22Rv1 (cell line): Measurements from ENCODE around the gene ATP9A.

Source experiments
- CTCF ChIP-seq: fragments of 450-650 bp; IDR thresholded peaks from 2 replicates; pipeline ENCODE4 v1.5.1; 2017; ENCODE audit warnings: mild to moderate bottlenecking
- ZFX ChIP-seq: fragments of 450-650 bp; IDR thresholded peaks from 2 replicates; pipeline ENCODE4 v1.6.1; 2017; ENCODE audit warnings: antibody characterized with exemption, borderline replicate concordance

GRCh38 chr20:51745804-51746203 lies 22.4 kb downstream of the ATP9A start:
- TF ChIP-seq CTCF (no peak), ZFX (no peak)
